GM12873 (cell line): ENCODE data around the gene ATG2B.

Experiments
- CTCF ChIP-seq: IDR thresholded peaks from 2 replicates; pipeline ENCODE4 v1.5.1; 2012; ENCODE audit warnings: low read depth, mild to moderate bottlenecking, moderate library complexity, low read length, control low read depth; ENCODE audit not compliant: insufficient read depth; ENCODE audit errors: missing control alignments

The ATG2B gene

GRCh38 chr14:96238676-96239265 is 124.4 kb downstream of the ATG2B start:
- no peak for TF ChIP-seq CTCF

- no peak for TF ChIP-seq CTCF
These were observed 125.5 kb downstream of the ATG2B start for GRCh38 chr14:96237641-96238040.

- TF ChIP-seq CTCF, result no peak
These were observed 127.7 kb downstream of the ATG2B start for GRCh38 chr14:96235426-96235825.

GRCh38 chr14:96233661-96234060 is 129.5 kb downstream of the ATG2B start:
- TF ChIP-seq CTCF, result no peak

- TF ChIP-seq CTCF, result no peak
These were observed 130.6 kb downstream of the ATG2B start for GRCh38 chr14:96232506-96232905.

GRCh38 chr14:96231526-96232130 is 131.5 kb downstream of the ATG2B start:
- no peak for TF ChIP-seq CTCF

GRCh38 chr14:96231056-96231455 is 132.1 kb downstream of the ATG2B start:
- TF ChIP-seq CTCF, result no peak
